NT2/D1 (cell line): ENCODE measurements around the gene KCNQ5.

ENCODE experiments used
- YY1 ChIP-seq: IDR thresholded peaks from 2 replicates; pipeline ENCODE4 v1.6.1; 2011; ENCODE audit not compliant: insufficient read length, insufficient read depth
- ZNF274 ChIP-seq: IDR thresholded peaks from 2 replicates; pipeline ENCODE4 v1.6.1; 2011; ENCODE audit warnings: mild to moderate bottlenecking, low read depth, low read length

DNA sequence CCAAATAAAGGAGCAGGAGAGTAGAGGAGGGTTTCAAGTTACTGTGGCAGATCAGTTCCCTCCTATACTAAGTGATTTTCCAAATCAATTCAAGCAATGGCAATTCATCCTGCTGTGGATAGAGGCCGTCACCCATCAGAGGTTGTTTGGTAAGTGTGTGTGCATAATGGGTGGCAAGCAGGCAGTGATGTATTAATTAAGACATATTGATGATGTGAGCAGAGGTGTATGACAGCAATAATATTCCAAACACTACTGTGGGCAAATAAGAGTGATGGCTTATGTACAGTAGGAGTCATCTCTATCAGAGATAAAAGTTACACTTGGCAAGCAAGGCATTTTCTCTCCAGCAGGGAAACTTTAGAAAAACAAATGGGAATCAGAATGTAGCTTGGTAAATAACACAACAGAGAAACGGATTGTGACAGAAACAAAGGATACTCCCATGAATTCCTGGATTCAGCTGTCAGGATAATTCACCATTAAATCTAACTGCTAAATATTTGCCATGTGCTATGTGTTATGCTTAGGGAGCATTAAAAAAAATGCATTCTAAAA, 407.1 kb downstream of the KCNQ5 start:
- TF ChIP-seq ZNF274, result no peak
- no peak for TF ChIP-seq YY1
